Measurements from ENCODE around the gene PAQR7.

The PAQR7 gene

DNA sequence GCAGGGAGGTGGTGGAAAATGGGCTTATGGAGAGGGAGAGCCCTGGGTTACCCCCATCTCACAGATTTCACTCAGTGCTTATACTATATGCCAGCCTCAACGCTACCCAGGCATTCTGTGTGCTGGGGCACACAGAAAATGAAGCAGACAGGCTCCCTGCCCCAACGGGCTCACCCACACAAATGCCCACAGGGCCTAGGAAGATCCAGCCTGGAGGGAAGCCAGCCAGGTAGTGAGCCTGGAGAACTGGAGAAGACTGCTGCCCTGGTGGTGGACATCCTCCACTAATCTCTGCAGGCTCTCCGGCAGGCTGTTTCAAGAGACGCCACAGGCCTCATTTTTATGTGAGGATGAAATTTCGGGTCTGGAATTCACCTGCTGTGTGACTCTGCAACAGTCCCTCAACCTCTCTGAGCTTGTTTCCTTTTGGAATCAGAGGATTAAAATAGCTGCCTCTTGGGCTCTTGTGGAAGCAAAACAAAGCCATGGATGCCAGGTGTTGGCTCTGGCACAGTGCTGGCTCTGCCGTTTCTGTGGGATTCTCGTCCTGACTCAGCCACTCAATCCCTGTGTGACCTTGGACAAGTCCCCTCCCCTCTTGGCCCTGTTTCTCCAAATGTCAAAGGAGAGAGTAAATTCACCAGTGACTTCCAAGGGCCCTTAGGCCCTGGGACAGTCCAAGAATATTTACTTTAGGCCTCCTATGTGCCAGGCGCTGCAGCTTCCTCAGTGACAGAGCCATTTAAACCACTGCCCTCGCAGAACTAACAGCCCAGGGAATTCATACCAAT is 3.6 kb downstream of the PAQR7 start:
- Histone ChIP-seq H3K9ac (ENCODE audit: low read length) (no peak overlapping the region), H4K20me1 (ENCODE audit: insufficient read depth, low read length) (no peaks in the 10 kb centered on the region), H3K4me2 (ENCODE audit: low read length) (no peak overlapping the region), H3K4me1 (ENCODE audit: insufficient read depth, low read length, severe bottlenecking) (peaks cover 24% of the 10 kb centered on the region), H3K9me3 (ENCODE audit: low read length) (no peaks in the 10 kb centered on the region), H2AFZ (ENCODE audit: low read length) (no peak overlapping the region), H3F3A (ENCODE audit: insufficient read depth, low read length) (no peaks in the 10 kb centered on the region), H3K27me3 (ENCODE audit: insufficient read depth, low read length) (no peaks in the 10 kb centered on the region), H3K27ac (ENCODE audit: low read depth, low read length, poor library complexity, severe bottlenecking) (no peak overlapping the region), H3K9me2 (ENCODE audit: low read depth, low read length) (no peaks in the 10 kb centered on the region), H3K36me3 (ENCODE audit: insufficient read depth, low read length) (no peaks in the 10 kb centered on the region), H3K79me2 (ENCODE audit: insufficient read depth, low read length) (no peaks in the 10 kb centered on the region), H3K4me3 (ENCODE audit: low read depth, low read length, poor library complexity, severe bottlenecking) (no peak overlapping the region)
- no peak for TF ChIP-seq EZH2 (IDR thresholded peaks at IDR 0.05; ENCODE audit: borderline replicate concordance, low read length)
- TF ChIP-seq CTCF (IDR thresholded peaks at IDR 0.05; ENCODE audit: low read length), result no peak

- Histone ChIP-seq H3K4me1 (ENCODE audit: insufficient read depth, low read length, severe bottlenecking) (peaks cover 24% of the 10 kb centered on the region), H3K27ac (ENCODE audit: low read depth, low read length, poor library complexity, severe bottlenecking) (no peak overlapping the region), H3K27me3 (ENCODE audit: insufficient read depth, low read length) (no peaks in the 10 kb centered on the region), H3K9me2 (ENCODE audit: low read depth, low read length) (no peaks in the 10 kb centered on the region), H3K9me3 (ENCODE audit: low read length) (no peaks in the 10 kb centered on the region), H3K4me2 (ENCODE audit: low read length) (no peak overlapping the region), H3K36me3 (ENCODE audit: insufficient read depth, low read length) (no peaks in the 10 kb centered on the region), H3K79me2 (ENCODE audit: insufficient read depth, low read length) (no peaks in the 10 kb centered on the region), H4K20me1 (ENCODE audit: insufficient read depth, low read length) (no peaks in the 10 kb centered on the region), H3F3A (ENCODE audit: insufficient read depth, low read length) (no peaks in the 10 kb centered on the region), H3K9ac (ENCODE audit: low read length) (no peak overlapping the region), H2AFZ (ENCODE audit: low read length) (no peak overlapping the region), H3K4me3 (ENCODE audit: low read depth, low read length, poor library complexity, severe bottlenecking) (no peak overlapping the region)
- no peak for TF ChIP-seq EZH2 (IDR thresholded peaks at IDR 0.05; ENCODE audit: borderline replicate concordance, low read length)
- TF ChIP-seq CTCF (IDR thresholded peaks at IDR 0.05; ENCODE audit: low read length), result no peak
Observed at GRCh38 chr1:25871086-25871703, 4.3 kb downstream of the PAQR7 start.

- Histone ChIP-seq H3K27ac (ENCODE audit: low read depth, low read length, poor library complexity, severe bottlenecking) (no peak overlapping the region), H3K4me1 (ENCODE audit: insufficient read depth, low read length, severe bottlenecking) (peaks cover 21% of the 10 kb centered on the region), H3K36me3 (ENCODE audit: insufficient read depth, low read length) (no peaks in the 10 kb centered on the region), H3K9me2 (ENCODE audit: low read depth, low read length) (no peaks in the 10 kb centered on the region), H2AFZ (ENCODE audit: low read length) (no peak overlapping the region), H3K9me3 (ENCODE audit: low read length) (no peaks in the 10 kb centered on the region), H3K4me2 (ENCODE audit: low read length) (no peak overlapping the region), H3K4me3 (ENCODE audit: low read depth, low read length, poor library complexity, severe bottlenecking) (no peak overlapping the region), H3K79me2 (ENCODE audit: insufficient read depth, low read length) (no peaks in the 10 kb centered on the region), H4K20me1 (ENCODE audit: insufficient read depth, low read length) (no peaks in the 10 kb centered on the region), H3K27me3 (ENCODE audit: insufficient read depth, low read length) (no peaks in the 10 kb centered on the region), H3F3A (ENCODE audit: insufficient read depth, low read length) (no peaks in the 10 kb centered on the region), H3K9ac (ENCODE audit: low read length) (no peak overlapping the region)
- TF ChIP-seq EZH2 (IDR thresholded peaks at IDR 0.05; ENCODE audit: borderline replicate concordance, low read length) (no peak), CTCF (IDR thresholded peaks at IDR 0.05; ENCODE audit: low read length) (no peak)
Observed at GRCh38 chr1:25870614-25871013, 4.9 kb downstream of the PAQR7 start.

Data from OCI-LY1 (cell line).